ENCODE data around the gene LARGE1. TPM values are rescaled to one million over a fixed set of nuclear protein-coding genes. Genes with fewer than 3 reads are reported as not detected.

The LARGE1 gene
- total and polyA plus RNA-seq, 2 of the 13 experiments (the other 11 are each of a cell fraction or from before 2014, with no cell fraction given), result 8.4 to 11.0 TPM

- TF ChIP-seq ZNF318 (CRISPR knock-in tag; IDR thresholded peaks at IDR 0.05), result no peak
- no peak for TF ChIP-seq RFXAP (CRISPR knock-in tag; IDR thresholded peaks at IDR 0.05; ENCODE audit: borderline replicate concordance)
Measured at GRCh38 chr22:33788927-33789326, 131.3 kb downstream of the LARGE1 start (continued).

GRCh38 chr22:33787645-33788456, 132.4 kb downstream of the LARGE1 start:
- Histone ChIP-seq H3K9ac (ENCODE audit: insufficient read depth, low read depth, low read length) (no peak overlapping the region), H3K4me1 (ENCODE audit: insufficient read depth, low read length) (no peaks in the 10 kb centered on the region), H3K36me3 (replicated peaks in 1 of 2; ENCODE audit: control insufficient read depth in 1 of 2, insufficient read depth in 2 of 2, low read length in 2 of 2) (no peaks in the 10 kb centered on the region), H3K79me2 (ENCODE audit: insufficient read depth, low read length) (no peaks in the 10 kb centered on the region), H2AFZ (ENCODE audit: low read length) (no peak overlapping the region), H3K9me3 (ENCODE audit: low read length) (peaks cover 24% of the 10 kb centered on the region), H3K4me2 (ENCODE audit: low read depth, low read length) (no peak overlapping the region), H3K27ac (ENCODE audit: extremely low read length, insufficient read depth, low read length) (no peak overlapping the region), H3K27me3 (ENCODE audit: control insufficient read depth in 1 of 2, insufficient read depth in 2 of 2, low read length in 2 of 2) (no peaks in the 10 kb centered on the region), H3K4me3 (replicated peaks in 1 of 3; ENCODE audit: insufficient read depth in 1 of 3, low read depth in 2 of 3, low read length in 3 of 3) (no peak overlapping the region), H4K20me1 (ENCODE audit: insufficient read depth, low read length) (0 out of 2 replicates have a peak, but pooled peaks cover 4% of the 10 kb centered on the region)
- no peak for DNase-seq (ENCODE audit: low spot score)
- 77% methylated on average over 4 of the region's 4 CpGs for WGBS (ENCODE audit: low lambda C conversion rate)
- no TSS peak for BruUV-seq (replicated peaks)
- no peak for TF ChIP-seq NFKB2 (CRISPR knock-in tag; IDR thresholded peaks at IDR 0.05; ENCODE audit: borderline replicate concordance)
- TF ChIP-seq MEIS1 (CRISPR knock-in tag; IDR thresholded peaks at IDR 0.05; ENCODE audit: borderline replicate concordance), result no peak
- intact Hi-C loops (cut with micrococcal nuclease; ENCODE audit: unreplicated experiment) (no loop called here), in situ Hi-C loops (cut with HindIII; ENCODE audit: extremely low pct_ligation_motif_present, low pct_unique_long_range_greater_than_20kb) (no loop called here)
- ChIA-PET CTCF (ENCODE audit: low intra/inter-chr PET ratio, low total read pairs) (no interaction called here), POLR2A (no interaction called here)
- no peak for ATAC-seq
- FAIRE-seq, result no peak
